ENCODE results near the gene NTRK3. TPM values are rescaled to one million over a fixed set of nuclear protein-coding genes. Genes with fewer than 3 reads are reported as not detected.

NTRK3 gene
- total RNA-seq, 1 donor from 2014 or later: 0.37 TPM

DNA sequence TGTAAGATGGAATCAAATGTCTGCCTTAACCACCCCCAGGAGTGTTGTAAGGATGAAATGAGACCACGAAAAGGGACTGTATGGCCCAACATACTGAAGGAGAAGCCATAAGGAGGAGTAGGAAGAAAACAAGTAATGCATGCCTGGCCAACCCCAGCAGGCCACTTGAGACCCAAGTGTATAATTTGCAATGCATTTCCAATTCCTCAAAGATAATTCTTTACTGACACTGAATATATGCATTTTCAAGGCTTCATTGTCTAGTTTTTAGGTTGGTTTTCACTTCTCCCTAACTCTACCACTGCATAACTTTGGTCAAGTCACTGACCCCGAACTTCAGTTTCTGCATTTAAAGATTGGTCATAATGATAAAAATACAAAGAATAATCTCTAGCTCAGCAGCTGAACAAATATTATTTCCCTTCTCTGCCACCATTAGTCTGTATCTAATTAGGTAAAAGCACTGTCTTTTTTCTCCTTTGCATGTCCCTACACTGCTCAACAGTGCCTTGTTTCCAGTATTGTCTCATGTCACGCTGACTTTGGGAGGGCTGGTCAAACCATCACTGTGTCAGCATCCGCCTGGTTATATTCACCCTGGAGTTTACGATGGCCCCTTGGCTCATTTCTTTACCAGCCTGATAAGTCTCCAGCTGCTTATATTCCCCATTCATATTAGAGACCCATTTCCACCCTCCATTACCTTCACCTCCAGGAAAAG is 378.6 kb downstream of the NTRK3 start:
- Mint-ChIP-seq H3K4me3 (no peak overlapping the region), H3K4me1 (no peaks in the 10 kb centered on the region), H3K27ac (no peak overlapping the region), H3K36me3 (ENCODE audit: low read depth) (no peaks in the 10 kb centered on the region), H3K9me3 (no peaks in the 10 kb centered on the region), H3K27me3 (no peaks in the 10 kb centered on the region)
- DNase-seq: peak; percentile 6
- intact Hi-C loops (cut with micrococcal nuclease): no loop called here

DNA sequence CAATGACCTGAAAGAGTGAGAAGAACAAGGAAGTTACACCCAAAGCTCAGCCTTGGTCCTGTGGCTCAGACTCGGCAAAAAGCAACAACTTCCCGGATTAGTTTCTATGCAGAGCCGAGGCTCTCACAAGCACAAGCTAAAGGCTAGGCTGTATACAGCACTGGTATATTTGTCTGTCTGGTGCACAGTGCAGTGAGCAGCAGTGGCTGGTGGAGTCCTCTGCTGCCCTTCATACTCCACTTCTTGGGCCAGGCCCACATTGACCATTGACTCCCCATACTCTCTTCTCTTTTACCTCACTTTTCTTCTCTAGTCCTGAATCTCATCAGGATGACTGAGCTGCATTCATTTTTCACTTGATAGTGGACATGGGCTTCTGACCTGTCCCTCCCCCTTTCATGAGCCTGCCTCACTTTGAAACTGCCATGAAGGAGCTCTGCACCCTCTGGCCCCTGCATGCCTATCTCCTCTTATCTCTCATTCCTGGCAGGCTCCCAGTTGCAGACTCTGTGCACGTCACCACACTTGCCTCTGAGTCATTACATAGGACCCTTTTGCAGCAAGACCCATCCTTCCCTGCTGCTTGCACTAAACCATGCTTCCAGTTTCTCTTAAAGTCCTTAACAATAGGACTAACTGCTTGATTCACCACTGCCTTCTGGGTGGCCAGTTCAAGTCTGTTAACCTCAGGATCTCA is 379.3 kb downstream of the NTRK3 start:
- intact Hi-C loops (cut with micrococcal nuclease): no loop called here
- Mint-ChIP-seq H3K9me3 (no peaks in the 10 kb centered on the region), H3K36me3 (ENCODE audit: low read depth) (no peaks in the 10 kb centered on the region), H3K4me1 (no peaks in the 10 kb centered on the region), H3K27me3 (no peaks in the 10 kb centered on the region), H3K4me3 (no peak overlapping the region), H3K27ac (no peak overlapping the region)
- peak; percentile 22 for DNase-seq

DNA sequence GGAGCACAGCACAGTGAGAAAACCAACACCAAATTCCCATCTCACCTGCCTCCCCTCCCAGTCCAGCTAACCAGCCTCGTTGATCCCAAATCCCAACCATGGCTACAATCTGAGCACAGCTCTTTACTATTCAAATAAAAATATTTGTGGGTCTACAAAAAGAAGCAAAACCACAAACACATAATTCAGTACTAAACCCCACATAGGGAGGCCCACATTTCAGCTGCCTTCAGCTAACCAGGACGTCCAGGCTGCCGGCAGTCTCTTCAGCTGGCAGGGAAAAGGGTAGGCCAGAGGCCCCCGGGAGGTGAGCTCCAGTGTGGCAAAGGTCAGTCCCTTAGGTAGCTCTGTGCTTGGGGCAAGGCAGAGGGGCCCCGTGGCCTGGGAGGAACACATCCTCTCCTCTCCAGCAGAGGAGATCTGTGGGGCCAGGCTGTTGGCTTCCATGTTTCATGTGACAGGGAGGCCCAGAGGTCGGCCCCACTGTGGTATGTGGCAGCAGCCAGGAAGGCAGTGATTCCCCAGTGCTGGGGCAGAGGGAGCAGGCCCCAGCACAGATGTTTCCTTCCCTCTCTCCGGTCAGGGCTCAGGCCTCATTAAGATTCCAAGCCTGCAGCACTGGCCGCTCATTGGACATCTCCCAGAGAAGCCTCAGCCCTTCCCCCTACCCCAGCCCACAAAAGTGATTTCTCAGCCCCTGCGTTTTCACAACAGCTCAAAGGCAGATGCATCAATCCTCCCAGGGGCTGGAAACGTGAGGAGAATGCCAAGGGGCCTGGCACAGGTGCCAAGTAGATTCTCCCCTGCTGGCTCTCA is 381.4 kb downstream of the NTRK3 start:
- intact Hi-C loops (cut with micrococcal nuclease): no loop called here
- Mint-ChIP-seq H3K27me3 (no peaks in the 10 kb centered on the region), H3K4me3 (no peak overlapping the region), H3K27ac (no peak overlapping the region), H3K36me3 (ENCODE audit: low read depth) (no peaks in the 10 kb centered on the region), H3K4me1 (no peaks in the 10 kb centered on the region), H3K9me3 (no peaks in the 10 kb centered on the region)
- peak; percentile 20 for DNase-seq

DNA sequence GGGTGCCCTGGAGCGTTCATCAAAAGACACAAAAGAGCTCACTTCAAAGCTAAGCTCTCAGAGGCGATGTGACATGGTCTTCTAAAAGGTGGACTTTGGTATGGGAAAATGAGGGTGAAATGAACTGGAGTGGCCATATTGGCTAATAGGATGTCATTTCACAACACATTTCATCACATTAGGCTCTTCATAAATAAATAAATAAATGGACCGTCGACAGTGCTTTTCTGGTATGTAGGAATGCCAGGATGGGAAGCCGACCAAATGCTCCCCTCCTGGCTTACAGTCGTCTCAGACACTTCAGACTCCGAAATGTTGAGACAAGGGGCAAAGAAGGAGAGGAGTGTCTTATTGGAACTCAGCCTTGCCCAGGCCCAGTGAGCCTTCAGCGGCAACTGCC is 383.0 kb downstream of the NTRK3 start:
- H3K27me3 Mint-ChIP-seq: no peaks in the 10 kb centered on the region
- no peaks in the 10 kb centered on the region for H3K36me3 Mint-ChIP-seq (ENCODE audit: low read depth)
- no peak overlapping the region for H3K4me3 Mint-ChIP-seq
- no peak overlapping the region for H3K27ac Mint-ChIP-seq
- intact Hi-C loops (cut with micrococcal nuclease): no loop called here
- no peaks in the 10 kb centered on the region for H3K9me3 Mint-ChIP-seq
- no peak for DNase-seq
- no peaks in the 10 kb centered on the region for H3K4me1 Mint-ChIP-seq

DNA sequence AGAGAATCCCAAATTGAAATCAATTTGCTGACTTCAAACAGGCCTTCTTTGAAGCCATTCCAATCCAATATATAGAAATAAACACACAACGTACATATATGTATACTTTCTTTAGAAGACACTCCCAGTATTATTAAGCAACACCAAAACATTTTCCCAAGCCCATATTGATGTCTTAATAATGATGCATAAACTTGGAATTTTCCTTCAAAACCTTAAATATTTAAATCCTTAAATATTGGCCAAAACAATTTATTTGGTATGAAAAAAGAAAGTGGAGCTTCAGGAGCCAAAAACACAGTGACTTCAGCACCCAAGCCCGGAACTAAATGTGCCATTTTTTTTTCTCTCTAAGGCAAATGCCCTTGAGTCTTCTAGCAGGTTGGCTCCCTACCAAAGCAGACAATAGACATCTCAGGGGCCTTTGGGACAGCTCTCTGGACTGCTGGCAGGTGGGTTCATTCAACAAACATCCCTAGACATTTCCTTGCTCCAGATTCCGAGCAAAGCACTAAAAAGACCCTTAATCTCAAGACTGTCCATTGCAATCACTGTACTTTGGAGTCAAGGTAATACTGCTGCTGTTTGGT is 384.7 kb downstream of the NTRK3 start:
- intact Hi-C loops (cut with micrococcal nuclease): no loop called here
- peak; percentile 22 for DNase-seq
- Mint-ChIP-seq H3K4me3 (no peak overlapping the region), H3K9me3 (no peaks in the 10 kb centered on the region), H3K27me3 (no peaks in the 10 kb centered on the region), H3K4me1 (no peaks in the 10 kb centered on the region), H3K27ac (no peak overlapping the region), H3K36me3 (ENCODE audit: low read depth) (no peaks in the 10 kb centered on the region)

DNA sequence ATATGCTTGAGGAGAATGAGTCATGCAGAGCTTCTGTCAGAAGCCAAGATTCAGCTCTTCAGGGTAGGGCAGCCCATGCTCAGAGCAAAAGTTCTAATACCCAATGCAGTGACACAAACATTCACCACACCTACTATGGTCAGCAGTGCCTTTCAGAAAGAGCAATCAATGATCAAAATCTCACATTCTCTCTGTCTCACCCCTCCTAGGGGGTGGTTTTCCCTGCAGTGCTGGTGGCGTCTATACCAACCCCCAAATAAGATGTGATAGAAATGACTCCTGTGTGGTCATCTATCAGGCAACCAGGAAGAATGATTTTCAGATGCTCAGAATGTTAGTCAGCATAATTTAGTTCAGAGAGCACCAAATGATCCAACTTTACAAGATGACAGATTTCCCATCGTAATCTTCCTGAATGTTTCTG is 385.3 kb downstream of the NTRK3 start:
- peak; percentile 24 for DNase-seq
- no peaks in the 10 kb centered on the region for H3K9me3 Mint-ChIP-seq
- H3K4me1 Mint-ChIP-seq: no peaks in the 10 kb centered on the region

DNA sequence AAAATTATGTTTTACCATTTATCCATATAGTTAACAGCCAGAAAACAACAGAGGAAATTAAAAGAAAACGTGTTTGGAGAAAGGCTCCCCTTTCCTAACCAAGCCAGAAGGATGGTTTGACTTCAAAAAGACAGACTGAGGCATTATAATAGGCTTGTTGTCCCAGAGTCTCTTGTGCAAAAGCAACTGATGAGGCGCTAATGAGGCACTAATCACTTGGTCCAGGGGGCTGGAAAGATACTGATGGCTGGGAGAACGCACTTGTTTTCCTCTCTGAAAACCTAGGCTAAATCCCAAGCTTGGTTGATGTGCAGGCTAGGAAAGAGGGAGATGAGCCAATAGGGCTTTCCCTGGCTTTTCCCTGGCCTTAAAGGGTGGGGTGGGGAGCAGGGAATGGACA is 389.6 kb downstream of the NTRK3 start:
- no peak overlapping the region for H3K4me3 Mint-ChIP-seq
- intact Hi-C loops (cut with micrococcal nuclease): no loop called here

More for the DNA sequence above, 385.3 kb downstream of the NTRK3 start:
- Mint-ChIP-seq H3K27ac (no peak overlapping the region), H3K27me3 (no peaks in the 10 kb centered on the region), H3K36me3 (ENCODE audit: low read depth) (no peaks in the 10 kb centered on the region), H3K4me3 (no peak overlapping the region)
- intact Hi-C loops (cut with micrococcal nuclease): no loop called here

DNA sequence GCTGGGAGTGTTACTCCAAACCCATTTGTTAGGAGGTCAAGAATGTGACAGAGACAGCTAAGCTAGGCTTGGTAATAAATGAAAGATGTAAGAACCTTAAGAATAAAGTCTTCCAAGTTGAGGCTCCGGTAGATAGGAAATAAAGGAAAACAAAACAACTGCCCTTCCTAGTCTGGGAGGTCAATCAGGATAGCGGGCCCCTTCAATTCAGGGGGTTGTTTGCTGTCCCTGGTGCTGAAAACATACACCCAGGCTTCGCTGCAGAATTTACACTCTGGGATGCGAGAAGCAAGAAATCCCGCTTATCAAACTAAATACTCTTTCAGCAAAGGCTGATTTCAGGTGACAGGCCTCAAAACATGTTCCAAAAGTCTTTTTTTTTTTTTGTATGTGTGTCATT is 393.4 kb downstream of the NTRK3 start:
- H3K36me3 Mint-ChIP-seq (ENCODE audit: low read depth): no peaks in the 10 kb centered on the region
- no peaks in the 10 kb centered on the region for H3K27me3 Mint-ChIP-seq
- H3K4me3 Mint-ChIP-seq: no peak overlapping the region
- DNase-seq: no peak
- no peaks in the 10 kb centered on the region for H3K9me3 Mint-ChIP-seq
- H3K27ac Mint-ChIP-seq: no peak overlapping the region
- H3K4me1 Mint-ChIP-seq: no peaks in the 10 kb centered on the region
- intact Hi-C loops (cut with micrococcal nuclease): no loop called here

More for the DNA sequence above, 389.6 kb downstream of the NTRK3 start:
- peak; percentile 23 for DNase-seq
- Mint-ChIP-seq H3K27ac (no peak overlapping the region), H3K27me3 (no peaks in the 10 kb centered on the region), H3K36me3 (ENCODE audit: low read depth) (no peaks in the 10 kb centered on the region), H3K4me1 (no peaks in the 10 kb centered on the region), H3K9me3 (no peaks in the 10 kb centered on the region)

DNA sequence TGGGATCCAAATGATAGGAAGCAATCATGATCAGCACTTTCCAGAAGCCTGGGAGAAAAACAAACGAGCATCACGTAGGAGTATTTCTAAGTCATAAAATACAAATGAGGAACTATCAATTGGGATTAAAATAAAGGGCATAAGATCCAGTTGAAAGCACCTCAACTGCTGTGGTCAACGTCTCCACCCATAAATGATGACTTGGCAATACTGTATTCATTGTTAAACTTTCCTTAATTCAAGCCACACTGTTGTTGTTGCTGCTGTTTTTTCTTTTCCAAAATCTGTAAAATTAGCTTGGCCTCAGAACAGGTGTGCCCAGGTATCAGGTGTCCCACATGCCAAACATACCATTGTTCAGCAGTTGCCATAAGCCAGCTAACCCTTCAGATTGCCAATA is 395.8 kb downstream of the NTRK3 start:
- intact Hi-C loops (cut with micrococcal nuclease): no loop called here
- Mint-ChIP-seq H3K36me3 (ENCODE audit: low read depth) (no peaks in the 10 kb centered on the region), H3K27ac (no peak overlapping the region), H3K4me3 (no peak overlapping the region), H3K9me3 (no peaks in the 10 kb centered on the region), H3K27me3 (no peaks in the 10 kb centered on the region), H3K4me1 (no peaks in the 10 kb centered on the region)
- no peak for DNase-seq

DNA sequence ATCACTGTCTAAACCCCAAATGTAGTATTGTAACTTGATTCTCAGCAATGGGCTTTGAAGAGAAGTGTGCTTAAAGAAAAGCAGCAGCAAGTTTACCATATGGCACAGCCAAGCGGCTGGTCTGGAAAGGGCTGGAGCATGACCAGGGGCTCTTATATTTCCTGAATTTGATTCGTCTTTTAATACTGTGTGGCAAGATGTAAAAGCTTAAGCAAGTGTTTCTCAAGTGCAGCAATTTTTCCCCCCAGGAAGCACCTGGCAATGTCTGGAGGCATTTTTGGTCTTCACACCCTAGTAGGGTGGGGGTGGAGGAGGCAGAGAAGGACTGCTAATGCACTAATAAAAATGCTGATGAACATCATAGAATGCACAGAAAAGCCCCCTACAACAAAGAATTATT is 397.9 kb downstream of the NTRK3 start:
- no peak overlapping the region for H3K27ac Mint-ChIP-seq
- H3K27me3 Mint-ChIP-seq: no peaks in the 10 kb centered on the region
- DNase-seq: no peak
- no peaks in the 10 kb centered on the region for H3K36me3 Mint-ChIP-seq (ENCODE audit: low read depth)
- intact Hi-C loops (cut with micrococcal nuclease): no loop called here
- no peaks in the 10 kb centered on the region for H3K9me3 Mint-ChIP-seq
- H3K4me3 Mint-ChIP-seq: no peak overlapping the region
- H3K4me1 Mint-ChIP-seq: no peaks in the 10 kb centered on the region

DNA sequence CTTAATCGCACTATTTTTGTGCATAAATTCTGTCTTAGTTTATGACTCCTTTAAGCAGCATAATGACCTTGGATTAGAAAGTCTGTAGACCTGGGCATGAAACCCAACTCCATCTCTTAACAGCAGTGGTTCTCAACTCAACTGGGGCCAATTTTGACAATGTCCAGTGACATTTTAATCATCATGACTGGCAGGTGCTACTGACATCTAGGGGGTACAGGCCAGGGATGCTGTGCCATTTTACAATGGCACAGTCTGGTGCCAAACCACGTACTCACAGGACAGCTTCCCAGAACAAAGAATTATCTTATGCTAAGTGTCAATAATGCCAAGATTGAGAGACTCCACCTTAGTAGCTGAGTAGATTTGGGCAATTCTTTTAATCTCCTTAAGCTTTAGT is 405.0 kb downstream of the NTRK3 start:
- no peaks in the 10 kb centered on the region for H3K9me3 Mint-ChIP-seq
- H3K27ac Mint-ChIP-seq: no peak overlapping the region
- no peaks in the 10 kb centered on the region for H3K36me3 Mint-ChIP-seq (ENCODE audit: low read depth)
- H3K4me3 Mint-ChIP-seq: no peak overlapping the region
- H3K4me1 Mint-ChIP-seq: no peaks in the 10 kb centered on the region
- intact Hi-C loops (cut with micrococcal nuclease): no loop called here
- DNase-seq: no peak
- H3K27me3 Mint-ChIP-seq: no peaks in the 10 kb centered on the region

DNA sequence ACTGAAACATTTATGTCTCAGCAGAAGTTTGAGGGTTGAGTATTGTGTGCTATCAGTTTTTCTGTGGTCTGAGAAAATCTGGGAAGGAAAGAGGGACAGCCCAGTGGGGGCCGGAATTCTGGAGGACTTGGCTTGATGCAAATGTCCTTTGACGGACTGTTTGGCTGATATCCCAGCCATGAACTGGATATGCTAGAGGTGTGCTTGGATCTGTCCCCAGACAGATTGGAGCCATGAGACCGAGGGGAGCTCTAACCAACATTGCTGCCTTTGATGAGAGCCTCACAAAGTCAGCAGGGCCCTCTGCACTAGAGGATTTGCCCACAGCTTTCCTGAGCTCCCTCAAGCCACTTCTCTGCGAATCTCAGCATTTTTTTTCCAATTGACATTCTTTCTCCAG is 405.6 kb downstream of the NTRK3 start:
- Mint-ChIP-seq H3K4me1 (no peaks in the 10 kb centered on the region), H3K27me3 (no peaks in the 10 kb centered on the region), H3K9me3 (no peaks in the 10 kb centered on the region), H3K4me3 (no peak overlapping the region), H3K27ac (no peak overlapping the region), H3K36me3 (ENCODE audit: low read depth) (no peaks in the 10 kb centered on the region)
- intact Hi-C loops (cut with micrococcal nuclease): no loop called here
- no peak for DNase-seq

DNA sequence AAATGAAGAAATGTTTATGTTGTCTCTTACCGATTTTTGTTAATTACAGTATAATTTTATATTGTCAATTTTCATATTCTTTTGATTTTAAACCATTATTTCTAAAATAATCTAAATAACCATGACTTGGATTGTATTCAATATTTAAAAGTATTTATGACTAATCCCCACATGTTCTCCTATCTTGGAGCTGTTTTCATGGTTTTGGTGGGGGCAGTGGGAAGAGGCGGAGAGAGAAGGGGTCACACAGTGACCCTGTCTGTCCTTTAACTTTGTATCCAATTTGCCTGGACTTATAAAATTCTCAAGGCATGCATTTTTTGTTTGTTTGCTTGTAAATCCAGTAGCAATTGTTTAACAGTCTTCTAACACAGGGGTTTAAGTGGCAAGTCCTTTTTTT is 407.4 kb downstream of the NTRK3 start:
- DNase-seq: no peak
- no peak overlapping the region for H3K27ac Mint-ChIP-seq
- H3K4me1 Mint-ChIP-seq: no peaks in the 10 kb centered on the region
- no peak overlapping the region for H3K4me3 Mint-ChIP-seq
- intact Hi-C loops (cut with micrococcal nuclease): no loop called here
- H3K9me3 Mint-ChIP-seq: no peaks in the 10 kb centered on the region
- H3K27me3 Mint-ChIP-seq: no peaks in the 10 kb centered on the region
- no peaks in the 10 kb centered on the region for H3K36me3 Mint-ChIP-seq (ENCODE audit: low read depth)

DNA sequence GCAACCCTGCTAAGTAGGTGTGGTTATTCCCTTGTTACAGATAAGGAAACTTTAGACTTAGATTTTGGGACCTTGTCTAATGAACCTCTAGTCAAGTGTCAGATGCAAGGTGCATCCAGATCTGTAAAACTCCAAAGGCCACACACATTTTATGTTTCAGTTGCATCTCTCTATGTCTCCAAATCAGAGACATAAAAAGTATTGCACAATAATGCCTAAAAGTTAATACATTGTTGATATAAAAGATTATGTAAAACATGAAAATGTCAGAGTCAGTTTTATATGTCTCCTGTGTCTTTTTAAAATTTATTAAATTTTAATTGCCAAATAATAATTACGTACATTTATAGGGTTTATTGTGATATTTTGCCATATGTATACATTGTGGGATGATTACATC is 408.5 kb downstream of the NTRK3 start:
- Mint-ChIP-seq H3K36me3 (ENCODE audit: low read depth) (no peaks in the 10 kb centered on the region), H3K4me3 (no peak overlapping the region), H3K27me3 (no peaks in the 10 kb centered on the region), H3K9me3 (no peaks in the 10 kb centered on the region), H3K4me1 (no peaks in the 10 kb centered on the region), H3K27ac (no peak overlapping the region)
- no peak for DNase-seq
- intact Hi-C loops (cut with micrococcal nuclease): no loop called here

Data from activated CD4-positive, alpha-beta T cell treated with anti-CD3 and anti-CD28 coated beads, Interleukin-2, amount 10 ng/mL, durations not matched to agents 24 days and 14 days (primary cell).